Body of pancreas (tissue), 4 donors: ENCODE results near the gene NKD1.

Source experiments
- CTCF ChIP-seq, 7 experiments: fragments of 450-650 bp in 4 of 7; fragments of 200-600 bp in 3 of 7; sonication (generic) in 3 of 7; IDR thresholded peaks; one replicate each; pipeline ENCODE4 v1.5.1; 2016 to 2019; ENCODE audit warnings: antibody characterized with exemption in 7 of 7
- POLR2A ChIP-seq, 3 donors: fragments of 450-650 bp; IDR thresholded peaks; one replicate each; pipeline ENCODE4 v1.6.1; 2016; ENCODE audit warnings: antibody characterized with exemption in 3 of 3, mild to moderate bottlenecking in 2 of 3

GRCh38 chr16:50674831-50675230 is 126.6 kb downstream of the NKD1 start:
- TF ChIP-seq CTCF (IDR thresholded peaks at IDR 0.05) (no peak), POLR2A (IDR thresholded peaks at IDR 0.05) (no peak)
